KOPT-K1 (cell line): Measurements from ENCODE around the gene DUSP8.

Experiments used
- H3K27ac ChIP-seq: fragments of 200-600 bp; sonication (generic); 2 replicates; pipeline ENCODE4 v1.5.1; 2016; ENCODE audit warnings: antibody characterized with exemption, mild to moderate bottlenecking, low read depth, low read length; ENCODE audit not compliant: poor library complexity, severe bottlenecking
- H3K36me3 ChIP-seq: fragments of 200-600 bp; sonication (generic); 2 replicates; pipeline ENCODE4 v1.5.1; 2017; ENCODE audit warnings: antibody characterized with exemption, mild to moderate bottlenecking, low read length, moderate library complexity; ENCODE audit not compliant: insufficient read depth
- H3K9me3 ChIP-seq: fragments of 200-600 bp; sonication (generic); 2 replicates; pipeline ENCODE4 v1.5.1; 2017; ENCODE audit warnings: antibody characterized with exemption, low read length, mild to moderate bottlenecking; ENCODE audit not compliant: insufficient read depth, poor library complexity, severe bottlenecking

DUSP8 gene

DNA sequence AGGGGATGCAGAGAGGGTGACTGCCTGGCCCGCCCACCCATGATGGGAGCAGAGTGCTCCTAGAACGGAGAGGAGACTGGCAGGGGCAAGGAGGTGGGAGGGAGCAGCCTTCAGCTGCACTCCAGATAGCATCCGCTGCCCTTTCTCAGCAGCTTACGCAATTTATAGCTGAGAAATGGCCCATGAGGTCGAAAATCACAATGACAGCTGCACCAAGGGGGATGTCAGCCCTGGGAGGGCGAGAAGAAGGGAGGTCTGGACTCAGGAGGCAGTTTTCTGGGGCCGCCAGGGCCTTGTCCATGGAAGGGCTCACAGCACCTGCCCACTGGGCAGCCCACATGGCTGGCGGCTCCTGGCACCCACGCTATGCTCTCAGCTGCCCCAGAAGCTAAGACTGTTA, 67.9 kb downstream of the DUSP8 start:
- H3K27ac ChIP-seq = no peak overlapping the region
- peaks cover 6% of the 10 kb centered on the region for H3K9me3 ChIP-seq

More for the DNA sequence above, 67.9 kb downstream of the DUSP8 start:
- no peaks in the 10 kb centered on the region for H3K36me3 ChIP-seq
